ENCODE data around the gene PPIE. TPM values are rescaled to one million over a fixed set of nuclear protein-coding genes. Genes with fewer than 3 reads are reported as not detected.
A peak's percentile ranks its signal among the peaks of the same experiment; 100 is the strongest.
"Not testable (repeated sequence)": the region's sequence is repeated elsewhere in the genome, so short reads cannot be mapped to it uniquely, and the experiment has no call there.

Gene PPIE
- total and polyA plus RNA-seq, 2 experiments from 2014 or later = 35.5 to 61.2 TPM

DNA sequence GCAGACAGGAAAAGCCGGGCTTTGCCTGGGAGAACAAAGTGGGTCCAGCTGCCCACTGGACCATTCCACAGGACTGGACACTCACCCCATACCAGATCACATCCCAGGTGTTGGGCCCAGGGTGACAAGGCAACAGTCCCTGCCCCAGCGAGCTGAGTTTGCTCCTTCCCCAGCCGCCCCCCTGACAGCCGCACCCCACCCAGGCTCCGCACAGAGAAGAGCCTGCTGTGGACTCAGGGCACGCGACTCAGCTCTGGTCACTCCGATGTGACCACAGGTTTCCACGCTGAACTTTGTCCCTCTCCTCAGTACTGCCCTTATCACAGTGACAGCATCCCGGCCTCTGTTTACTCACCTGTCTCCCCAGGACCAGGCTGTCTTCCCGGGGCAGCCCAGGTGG lies 48.8 kb downstream of the PPIE start:
- Histone ChIP-seq H4K20me1 (ENCODE audit: insufficient read depth, poor library complexity, severe bottlenecking) (no peaks in the 10 kb centered on the region), H3K79me2 (no peaks in the 10 kb centered on the region), H2AFZ (no peak overlapping the region), H3K4me1 (ENCODE audit: insufficient read depth) (no peaks in the 10 kb centered on the region), H3K9me3 (ENCODE audit: low read depth) (no peaks in the 10 kb centered on the region), H3K9me2 (replicated peaks; ENCODE audit: insufficient read depth) (no peaks in the 10 kb centered on the region), H3K27me3 (peaks cover 17% of the 10 kb centered on the region), H3K4me2 (peak overlapping the region; percentile 62), H3K27ac (no peak overlapping the region), H3K36me3 (replicated peaks; ENCODE audit: insufficient read depth, low read depth) (no peaks in the 10 kb centered on the region), H3K4me3 (no peak overlapping the region)
- peak; percentile 28 for DNase-seq (ENCODE audit: low spot score)
- WGBS (ENCODE audit: low lambda C conversion rate, missing lambda C conversion rate) = 65% methylated on average over 9 of the region's 11 CpGs
- TF ChIP-seq EZH2phosphoT487 (IDR thresholded peaks at IDR 0.05; ENCODE audit: low read depth, severe bottlenecking, unreplicated experiment) (no peak), EZH2 (IDR thresholded peaks at IDR 0.05; ENCODE audit: borderline replicate concordance) (no peak)
- TF ChIP-seq, protein P1, sequence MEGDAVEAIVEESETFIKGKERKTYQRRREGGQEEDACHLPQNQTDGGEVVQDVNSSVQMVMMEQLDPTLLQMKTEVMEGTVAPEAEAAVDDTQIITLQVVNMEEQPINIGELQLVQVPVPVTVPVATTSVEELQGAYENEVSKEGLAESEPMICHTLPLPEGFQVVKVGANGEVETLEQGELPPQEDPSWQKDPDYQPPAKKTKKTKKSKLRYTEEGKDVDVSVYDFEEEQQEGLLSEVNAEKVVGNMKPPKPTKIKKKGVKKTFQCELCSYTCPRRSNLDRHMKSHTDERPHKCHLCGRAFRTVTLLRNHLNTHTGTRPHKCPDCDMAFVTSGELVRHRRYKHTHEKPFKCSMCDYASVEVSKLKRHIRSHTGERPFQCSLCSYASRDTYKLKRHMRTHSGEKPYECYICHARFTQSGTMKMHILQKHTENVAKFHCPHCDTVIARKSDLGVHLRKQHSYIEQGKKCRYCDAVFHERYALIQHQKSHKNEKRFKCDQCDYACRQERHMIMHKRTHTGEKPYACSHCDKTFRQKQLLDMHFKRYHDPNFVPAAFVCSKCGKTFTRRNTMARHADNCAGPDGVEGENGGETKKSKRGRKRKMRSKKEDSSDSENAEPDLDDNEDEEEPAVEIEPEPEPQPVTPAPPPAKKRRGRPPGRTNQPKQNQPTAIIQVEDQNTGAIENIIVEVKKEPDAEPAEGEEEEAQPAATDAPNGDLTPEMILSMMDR (IDR thresholded peaks at IDR 0.05; ENCODE audit: poor library complexity) = no peak

DNA sequence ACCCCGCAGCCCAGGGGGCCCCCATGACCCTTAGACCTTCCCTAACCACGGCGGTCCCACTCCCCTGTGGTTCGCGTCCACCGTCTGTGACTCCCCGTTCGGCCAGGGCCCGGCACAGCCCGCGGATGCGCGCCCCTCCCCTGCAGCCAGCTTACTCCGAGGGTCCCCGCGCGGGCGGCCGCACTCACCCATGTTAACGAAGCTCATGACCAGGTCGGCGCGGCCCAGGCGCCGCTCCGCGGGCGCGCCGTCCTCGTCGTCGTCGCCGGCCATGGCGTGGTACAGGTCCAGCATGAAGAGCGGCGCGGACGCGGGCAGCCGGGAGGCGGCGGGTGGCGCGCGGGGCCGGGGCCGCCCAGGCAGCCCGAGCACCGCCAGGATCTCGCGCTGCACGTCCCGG lies 49.3 kb downstream of the PPIE start:
- not testable (repeated sequence) for H3K4me1 ChIP-seq (ENCODE audit: insufficient read depth); H2AFZ ChIP-seq; H3K9me3 ChIP-seq (ENCODE audit: low read depth); H3K9me2 ChIP-seq (replicated peaks; ENCODE audit: insufficient read depth); H3K4me3 ChIP-seq; H3K79me2 ChIP-seq; DNase-seq (ENCODE audit: low spot score); H3K36me3 ChIP-seq (replicated peaks; ENCODE audit: insufficient read depth, low read depth); H3K27ac ChIP-seq; H4K20me1 ChIP-seq (ENCODE audit: insufficient read depth, poor library complexity, severe bottlenecking)
- WGBS (ENCODE audit: low lambda C conversion rate, missing lambda C conversion rate) = 5% methylated on average over 36 of the region's 55 CpGs
- Histone ChIP-seq H3K4me2 (peak overlapping the region; percentile 62), H3K27me3 (peaks cover 17% of the 10 kb centered on the region)

DNA sequence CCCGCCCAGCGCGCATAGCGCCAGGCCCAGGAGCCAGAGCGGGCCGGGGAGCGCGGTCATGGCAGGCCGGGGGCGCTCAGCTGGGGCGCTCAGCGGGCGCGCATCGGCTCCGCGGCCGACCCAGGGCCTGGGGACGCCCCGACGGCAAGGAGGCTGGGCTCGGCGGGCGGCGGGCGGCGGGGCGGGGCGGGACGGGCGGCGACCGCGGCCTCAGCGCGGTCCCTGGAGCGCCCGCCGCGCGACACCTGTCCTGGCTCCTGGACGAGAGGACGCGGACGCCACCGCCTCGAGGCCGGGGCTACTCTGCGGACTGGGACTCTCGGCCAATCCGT lies 49.7 kb downstream of the PPIE start:
- Histone ChIP-seq H3K9me3 (ENCODE audit: low read depth) (no peaks in the 10 kb centered on the region), H3K4me1 (ENCODE audit: insufficient read depth) (no peaks in the 10 kb centered on the region), H3K9me2 (replicated peaks; ENCODE audit: insufficient read depth) (no peaks in the 10 kb centered on the region), H3K4me2 (peak overlapping the region; percentile 92), H3K4me3 (peak overlapping the region; percentile 23), H3K36me3 (replicated peaks; ENCODE audit: insufficient read depth, low read depth) (no peaks in the 10 kb centered on the region), H2AFZ (peak overlapping the region; percentile 84), H3K27me3 (peaks cover 13% of the 10 kb centered on the region), H3K79me2 (no peaks in the 10 kb centered on the region), H3K27ac (no peak overlapping the region), H4K20me1 (ENCODE audit: insufficient read depth, poor library complexity, severe bottlenecking) (no peaks in the 10 kb centered on the region)
- WGBS (ENCODE audit: low lambda C conversion rate, missing lambda C conversion rate) = 0% methylated on average over 11 of the region's 51 CpGs
- TF ChIP-seq EZH2 (IDR thresholded peaks at IDR 0.05; ENCODE audit: borderline replicate concordance) = no peak
- TF ChIP-seq, protein P1 (IDR thresholded peaks at IDR 0.05; ENCODE audit: poor library complexity) = no peak
- no peak for TF ChIP-seq EZH2phosphoT487 (IDR thresholded peaks at IDR 0.05; ENCODE audit: low read depth, severe bottlenecking, unreplicated experiment)
- DNase-seq (ENCODE audit: low spot score) = no peak

DNA sequence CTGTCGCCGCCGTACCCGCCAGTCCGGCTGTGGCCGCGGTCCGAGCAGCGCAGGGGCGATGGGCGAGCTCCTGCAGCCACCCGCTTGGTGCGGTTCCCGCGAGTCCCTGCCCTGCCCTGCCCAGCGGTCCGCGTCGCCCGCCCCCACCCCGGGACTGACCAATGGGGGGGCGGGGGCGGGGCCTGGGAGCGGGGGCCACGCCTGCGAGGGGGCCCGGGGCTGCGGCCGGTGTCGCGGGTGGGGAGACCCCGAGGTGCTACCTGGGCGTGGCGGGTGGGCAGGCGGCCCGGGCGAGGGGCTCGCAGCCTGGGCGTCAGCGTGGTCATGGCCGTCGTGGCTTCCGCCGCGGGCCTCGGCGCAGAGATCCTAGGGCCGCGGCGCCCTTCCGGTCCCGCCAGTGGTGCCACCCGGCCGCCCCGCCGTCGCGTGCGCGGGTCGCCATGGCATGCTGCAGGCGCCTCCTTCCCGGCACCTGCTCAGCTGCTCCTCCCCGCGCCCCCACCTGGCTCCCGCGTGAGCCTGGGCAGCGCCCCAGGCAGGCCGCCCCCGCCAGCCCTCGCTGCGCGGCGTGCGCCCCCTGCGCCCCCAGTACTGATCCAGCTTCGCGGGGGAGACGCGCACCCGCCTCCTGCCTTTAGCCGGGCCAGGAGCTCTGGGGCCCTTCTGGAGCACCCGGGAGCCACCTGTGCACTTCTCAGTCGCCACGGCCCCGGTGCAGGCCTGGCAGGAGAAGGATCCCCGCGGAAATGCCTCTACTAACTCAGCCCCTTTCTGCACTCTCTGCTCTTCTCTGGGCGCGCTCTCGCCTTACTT lies 50.3 kb downstream of the PPIE start, which contains the start of gene BMP8B:
Gene BMP8B (minus strand): TSS at position 108 of the 813 bp plus-strand sequence. CDS start 380 bp downstream, outside the sequence.
- H3K27ac ChIP-seq = no peak within 1 kb of the TSS
- peak within 1 kb of the TSS; percentile 84 for H2AFZ ChIP-seq

More for the DNA sequence above, 50.3 kb downstream of the PPIE start, which contains the start of gene BMP8B:
- WGBS (ENCODE audit: low lambda C conversion rate, missing lambda C conversion rate) = 3% methylated on average over 23 of the region's 91 CpGs
- Histone ChIP-seq H3K27me3 (peaks cover 13% of the 10 kb centered on the region), H4K20me1 (ENCODE audit: insufficient read depth, poor library complexity, severe bottlenecking) (no peaks in the 10 kb centered on the region), H3K9me3 (ENCODE audit: low read depth) (no peaks in the 10 kb centered on the region), H3K4me2 (peak within 1 kb of the TSS; percentile 92), H3K4me3 (peak within 1 kb of the TSS; percentile 23), H3K9me2 (replicated peaks; ENCODE audit: insufficient read depth) (no peaks in the 10 kb centered on the region), H3K4me1 (ENCODE audit: insufficient read depth) (no peaks in the 10 kb centered on the region), H3K36me3 (replicated peaks; ENCODE audit: insufficient read depth, low read depth) (no peaks in the 10 kb centered on the region), H3K79me2 (no peaks in the 10 kb centered on the region)
- DNase-seq (ENCODE audit: low spot score) = peak; percentile 64
- TF ChIP-seq EZH2 (IDR thresholded peaks at IDR 0.05; ENCODE audit: borderline replicate concordance) = peak; percentile 80
- TF ChIP-seq EZH2phosphoT487 (IDR thresholded peaks at IDR 0.05; ENCODE audit: low read depth, severe bottlenecking, unreplicated experiment) = no peak
- TF ChIP-seq, protein P1 (IDR thresholded peaks at IDR 0.05; ENCODE audit: poor library complexity) = no peak
